OCI-LY7 (cell line): ENCODE measurements around the gene SMIM22.

Experiments used
- CTCF ChIP-seq: fragments of 200-600 bp; sonication (generic); conservative IDR thresholded peaks from 2 replicates; pipeline ENCODE4 v1.5.1; 2014; ENCODE audit warnings: mild to moderate bottlenecking, antibody characterized with exemption, low read length, moderate library complexity, mixed read lengths
- EZH2phosphoT487 ChIP-seq: fragments of 200-600 bp; sonication (generic); IDR thresholded peaks from 2 replicates; pipeline ENCODE4 v1.6.1; 2018; ENCODE audit warnings: low read depth, borderline replicate concordance, mild to moderate bottlenecking, mixed run types, antibody characterized with exemption, low read length, moderate library complexity, mixed read lengths

DNA sequence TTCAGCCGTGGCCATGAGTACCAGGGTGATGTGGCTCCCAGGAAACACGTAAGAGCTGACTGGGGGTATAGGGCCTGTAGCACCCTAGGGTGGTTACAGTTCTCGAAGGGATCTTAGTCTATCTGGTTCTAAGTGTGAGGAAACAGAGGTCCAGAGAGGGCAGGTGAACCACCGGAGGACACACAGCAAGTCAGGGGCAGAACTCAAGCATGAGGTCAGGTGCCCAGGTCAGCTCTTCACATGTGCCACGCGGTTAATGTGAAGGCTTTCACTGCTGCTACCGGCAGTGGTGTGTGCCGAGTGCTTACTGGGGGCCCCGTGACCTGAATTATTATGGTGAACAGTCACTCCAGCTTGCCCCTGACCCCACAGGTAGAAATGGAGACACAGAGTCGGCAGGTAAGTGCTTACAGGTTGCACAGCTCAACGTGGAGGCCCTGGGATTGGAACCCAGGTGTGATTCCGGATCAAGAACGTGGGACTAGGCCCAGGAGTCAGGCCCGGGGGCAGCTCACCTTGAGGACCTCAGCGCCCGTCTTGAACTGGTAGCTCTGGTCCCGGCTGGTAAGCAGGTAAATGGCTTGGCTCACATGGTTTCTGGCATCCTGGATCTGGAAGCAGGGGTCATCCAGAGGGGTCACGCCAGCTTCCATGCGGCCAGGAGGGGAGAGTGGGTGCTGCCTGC is 4.1 kb downstream of the SMIM22 start:
- TF ChIP-seq CTCF, result no peak
- no peak for TF ChIP-seq EZH2phosphoT487
